HEK293 (cell line): ENCODE measurements around the gene KIAA0513.
A peak's percentile ranks its signal among the peaks of the same experiment; 100 is the strongest.

ENCODE experiments used
- CTCF ChIA-PET: fragments of 350-600 bp; formaldehyde crosslinking; extraction: SDS; loops from one replicate; lab custom pipeline; 2021; ENCODE audit warnings: antibody characterized with exemption; lab: Yijun Ruan, JAX
- POLR2A ChIA-PET: fragments of 300-600 bp; formaldehyde crosslinking; extraction: SDS; loops from one replicate; lab custom pipeline; 2020; ENCODE audit warnings: antibody characterized with exemption, inconsistent platforms; lab: Yijun Ruan, JAX
- H3K27ac ChIP-seq: fragments of 200-500 bp; sonication (Bioruptor generic); 2 replicates; pipeline ENCODE4 v1.5.1; 2014; ENCODE audit warnings: low read depth, low read length, control low read depth, inconsistent platforms; ENCODE audit errors: extremely low read depth
- H3K36me3 ChIP-seq, 2 experiments: fragments of 200-500 bp in 1 of 2; sonication (Bioruptor generic) in 1 of 2; 1 replicate in 1 of 2; 2 replicates in 1 of 2; pipeline ENCODE4 v1.5.1; 2014 to 2017; ENCODE audit warnings: inconsistent platforms in 2 of 2, low read length in 2 of 2; ENCODE audit not compliant: control insufficient read depth in 2 of 2, insufficient read depth in 1 of 2
- H3K4me1 ChIP-seq: fragments of 200-500 bp; sonication (Bioruptor generic); 2 replicates; pipeline ENCODE4 v1.5.1; 2014; ENCODE audit warnings: mild to moderate bottlenecking, low read length, inconsistent platforms; ENCODE audit not compliant: control insufficient read depth, insufficient read depth
- H3K4me3 ChIP-seq: 2 replicates; pipeline ENCODE4 v1.5.1; 2011; ENCODE audit warnings: low read depth, mild to moderate bottlenecking, control low read depth, low read length, moderate library complexity
- H3K9me3 ChIP-seq: fragments of 200-500 bp; sonication (Bioruptor generic); 2 replicates; pipeline ENCODE4 v1.5.1; 2014; ENCODE audit warnings: low read depth, low read length, inconsistent platforms; ENCODE audit not compliant: control insufficient read depth, insufficient read depth
- BCL11A ChIP-seq: fragments of 450-650 bp; formaldehyde crosslinking; IDR thresholded peaks from 2 replicates; pipeline ENCODE4 v1.5.1; 2016; ENCODE audit warnings: low read depth, missing biosample characterization, missing genetic modification characterization
- HOXC10 ChIP-seq: sonication (generic); formaldehyde crosslinking; IDR thresholded peaks from 2 replicates; pipeline ENCODE4 v1.8.1; 2023; ENCODE audit warnings: mild to moderate bottlenecking, missing genetic modification reagents
- IKZF3 ChIP-seq: fragments of 450-650 bp; IDR thresholded peaks from 2 replicates; pipeline ENCODE4 v1.5.0; 2018; ENCODE audit warnings: missing biosample characterization, mild to moderate bottlenecking, missing genetic modification characterization, moderate library complexity
- KLF16 ChIP-seq: fragments of 450-650 bp; formaldehyde crosslinking; IDR thresholded peaks from 2 replicates; pipeline ENCODE4 v1.5.1; 2017; ENCODE audit warnings: missing biosample characterization, missing genetic modification characterization
- SP3 ChIP-seq: fragments of 450-650 bp; formaldehyde crosslinking; IDR thresholded peaks from 2 replicates; pipeline ENCODE4 v1.5.1; 2016; ENCODE audit warnings: missing biosample characterization, missing genetic modification characterization
- WT1 ChIP-seq: fragments of 450-650 bp; formaldehyde crosslinking; IDR thresholded peaks from 2 replicates; pipeline ENCODE4 v1.5.1; 2016; ENCODE audit warnings: missing biosample characterization, missing genetic modification characterization
- ZBTB17 ChIP-seq: fragments of 450-650 bp; formaldehyde crosslinking; IDR thresholded peaks from 2 replicates; pipeline ENCODE4 v1.5.1; 2016; ENCODE audit warnings: missing biosample characterization, missing genetic modification characterization
- ZFHX2 ChIP-seq: fragments of 450-650 bp; formaldehyde crosslinking; conservative IDR thresholded peaks from 2 replicates; pipeline ENCODE4 v1.5.1; 2016; ENCODE audit warnings: missing biosample characterization, missing genetic modification characterization
- ZFP37 ChIP-seq: fragments of 450-650 bp; formaldehyde crosslinking; IDR thresholded peaks from 2 replicates; pipeline ENCODE4 v1.5.1; 2016; ENCODE audit warnings: missing biosample characterization, missing genetic modification characterization
- ZFP41 ChIP-seq: fragments of 450-650 bp; formaldehyde crosslinking; IDR thresholded peaks from 2 replicates; pipeline ENCODE4 v1.5.1; 2016; ENCODE audit warnings: missing biosample characterization, missing genetic modification characterization, borderline replicate concordance
- ZNF184 ChIP-seq: fragments of 450-650 bp; IDR thresholded peaks from 2 replicates; pipeline ENCODE4 v1.5.1; 2018; ENCODE audit warnings: missing biosample characterization, mild to moderate bottlenecking, missing genetic modification characterization
- ZNF223 ChIP-seq: fragments of 450-650 bp; formaldehyde crosslinking; IDR thresholded peaks from 2 replicates; pipeline ENCODE4 v1.5.1; 2016; ENCODE audit warnings: missing biosample characterization, missing genetic modification characterization
- ZNF23 ChIP-seq: fragments of 450-650 bp; formaldehyde crosslinking; IDR thresholded peaks from 2 replicates; pipeline ENCODE4 v1.5.1; 2016; ENCODE audit warnings: missing biosample characterization, missing genetic modification characterization, borderline replicate concordance
- ZNF426 ChIP-seq: fragments of 450-650 bp; formaldehyde crosslinking; IDR thresholded peaks from 2 replicates; pipeline ENCODE4 v1.5.1; 2017; ENCODE audit warnings: missing biosample characterization, missing genetic modification characterization, mild to moderate bottlenecking, inconsistent platforms, moderate library complexity
- ZNF548 ChIP-seq: fragments of 450-650 bp; formaldehyde crosslinking; IDR thresholded peaks from 2 replicates; pipeline ENCODE4 v1.5.1; 2016; ENCODE audit warnings: missing biosample characterization, missing genetic modification characterization
- ZNF585B ChIP-seq: fragments of 450-650 bp; formaldehyde crosslinking; IDR thresholded peaks from 2 replicates; pipeline ENCODE4 v1.5.1; 2016; ENCODE audit warnings: missing biosample characterization, missing genetic modification characterization
- ZNF701 ChIP-seq: fragments of 450-650 bp; formaldehyde crosslinking; IDR thresholded peaks from 2 replicates; pipeline ENCODE4 v1.5.1; 2016; ENCODE audit warnings: missing biosample characterization, missing genetic modification characterization
- ZNF791 ChIP-seq: fragments of 450-650 bp; formaldehyde crosslinking; IDR thresholded peaks from 2 replicates; pipeline ENCODE4 v1.5.1; 2016; ENCODE audit warnings: missing biosample characterization, missing genetic modification characterization
- TF ChIP-seq, protein P1 (sequence below): fragments of 450-650 bp; formaldehyde crosslinking; IDR thresholded peaks from 2 replicates; pipeline ENCODE4 v1.5.1; 2016; ENCODE audit warnings: missing biosample characterization, missing genetic modification characterization, low read depth
- TF ChIP-seq, protein P2 (sequence below): fragments of 450-650 bp; IDR thresholded peaks from 2 replicates; pipeline ENCODE4 v1.5.1; 2018; ENCODE audit warnings: missing biosample characterization, missing genetic modification characterization
- TF ChIP-seq, protein P3 (sequence below): fragments of 450-650 bp; formaldehyde crosslinking; IDR thresholded peaks from 2 replicates; pipeline ENCODE4 v1.5.1; 2016; ENCODE audit warnings: missing biosample characterization, missing genetic modification characterization
- TF ChIP-seq, protein P4 (sequence below): fragments of 450-650 bp; formaldehyde crosslinking; IDR thresholded peaks from 2 replicates; pipeline ENCODE4 v1.5.1; 2016; ENCODE audit warnings: missing biosample characterization, missing genetic modification characterization

Gene KIAA0513

DNA sequence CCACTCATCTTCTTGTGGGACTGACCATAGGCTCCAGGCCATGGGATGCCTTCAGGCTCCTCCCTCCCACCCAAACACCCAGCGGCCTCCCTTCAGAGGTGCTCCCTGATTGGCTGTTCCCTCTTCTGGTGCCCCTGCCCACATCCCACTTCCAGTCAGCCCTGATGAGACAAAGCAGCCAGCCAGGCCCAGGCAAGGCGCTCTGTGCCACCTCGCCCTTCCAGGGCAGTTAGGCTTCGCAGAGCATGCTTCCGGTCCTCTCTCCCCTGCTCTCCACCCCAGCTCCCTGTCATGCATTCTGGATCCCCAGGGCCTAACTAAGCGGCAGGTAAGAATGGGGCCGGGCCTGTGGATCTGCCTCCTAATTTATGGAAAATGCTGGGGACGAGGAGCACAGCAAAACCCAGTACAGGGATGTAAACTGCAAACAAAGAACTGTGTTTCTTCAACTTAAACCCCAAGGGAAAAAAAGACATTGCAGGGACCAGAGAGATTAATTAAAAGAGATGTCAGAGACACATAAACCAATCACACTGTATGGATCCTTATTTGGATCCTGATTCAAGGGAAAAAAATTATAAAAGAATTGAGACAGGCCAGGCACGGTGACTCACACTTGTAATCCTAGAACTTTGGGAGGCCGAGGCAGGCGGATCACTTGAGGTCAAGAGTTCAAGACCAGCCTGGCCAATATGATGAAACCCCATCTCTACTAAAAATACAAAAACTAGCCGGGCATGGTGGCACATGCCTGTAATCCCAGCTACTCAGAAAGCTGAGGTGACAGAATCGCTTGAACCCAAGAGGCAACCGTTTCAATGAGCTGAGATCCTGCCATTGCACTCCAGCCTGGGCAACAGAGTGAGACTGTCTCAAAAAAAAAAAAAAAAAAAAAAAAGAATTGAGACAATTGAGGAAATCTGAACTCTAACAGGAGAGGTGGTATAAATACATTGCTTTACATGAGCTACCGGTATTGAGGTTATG lies 42.2 kb upstream of the KIAA0513 start:
- ChIA-PET CTCF (interaction anchor here (0.7 kb wide), 1 partner anchor 20 kb away, joined by 4 read pairs; no protein-coding TSS in a partner anchor), POLR2A (interaction anchor here (0.6 to 0.7 kb wide), 2 partner anchors 312 to 338 kb away, joined by 3 to 7 read pairs; no protein-coding TSS in a partner anchor)
- Histone ChIP-seq H3K4me1 (no peaks in the 10 kb centered on the region), H3K9me3 (no peaks in the 10 kb centered on the region), H3K36me3 (peaks cover 0 to 79% of the 10 kb centered on the region in 2 experiments), H3K27ac (no peak overlapping the region), H3K4me3 (no peak overlapping the region)
- TF ChIP-seq KLF16 (no peak), SP3 (tag by site-specific recombination) (no peak), WT1 (tag by site-specific recombination) (no peak), ZNF223 (tag by site-specific recombination) (no peak), ZNF426 (tag by site-specific recombination) (no peak), ZNF791 (tag by site-specific recombination) (no peak), ZFP37 (no peak), ZFP41 (tag by site-specific recombination) (no peak), ZNF701 (tag by site-specific recombination) (no peak), HOXC10 (CRISPR knock-in tag) (no peak), ZNF23 (tag by site-specific recombination) (no peak), ZNF184 (tag by site-specific recombination) (no peak)
- TF ChIP-seq, protein P1, sequence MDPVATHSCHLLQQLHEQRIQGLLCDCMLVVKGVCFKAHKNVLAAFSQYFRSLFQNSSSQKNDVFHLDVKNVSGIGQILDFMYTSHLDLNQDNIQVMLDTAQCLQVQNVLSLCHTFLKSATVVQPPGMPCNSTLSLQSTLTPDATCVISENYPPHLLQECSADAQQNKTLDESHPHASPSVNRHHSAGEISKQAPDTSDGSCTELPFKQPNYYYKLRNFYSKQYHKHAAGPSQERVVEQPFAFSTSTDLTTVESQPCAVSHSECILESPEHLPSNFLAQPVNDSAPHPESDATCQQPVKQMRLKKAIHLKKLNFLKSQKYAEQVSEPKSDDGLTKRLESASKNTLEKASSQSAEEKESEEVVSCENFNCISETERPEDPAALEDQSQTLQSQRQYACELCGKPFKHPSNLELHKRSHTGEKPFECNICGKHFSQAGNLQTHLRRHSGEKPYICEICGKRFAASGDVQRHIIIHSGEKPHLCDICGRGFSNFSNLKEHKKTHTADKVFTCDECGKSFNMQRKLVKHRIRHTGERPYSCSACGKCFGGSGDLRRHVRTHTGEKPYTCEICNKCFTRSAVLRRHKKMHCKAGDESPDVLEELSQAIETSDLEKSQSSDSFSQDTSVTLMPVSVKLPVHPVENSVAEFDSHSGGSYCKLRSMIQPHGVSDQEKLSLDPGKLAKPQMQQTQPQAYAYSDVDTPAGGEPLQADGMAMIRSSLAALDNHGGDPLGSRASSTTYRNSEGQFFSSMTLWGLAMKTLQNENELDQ (tag by site-specific recombination), result no peak

DNA sequence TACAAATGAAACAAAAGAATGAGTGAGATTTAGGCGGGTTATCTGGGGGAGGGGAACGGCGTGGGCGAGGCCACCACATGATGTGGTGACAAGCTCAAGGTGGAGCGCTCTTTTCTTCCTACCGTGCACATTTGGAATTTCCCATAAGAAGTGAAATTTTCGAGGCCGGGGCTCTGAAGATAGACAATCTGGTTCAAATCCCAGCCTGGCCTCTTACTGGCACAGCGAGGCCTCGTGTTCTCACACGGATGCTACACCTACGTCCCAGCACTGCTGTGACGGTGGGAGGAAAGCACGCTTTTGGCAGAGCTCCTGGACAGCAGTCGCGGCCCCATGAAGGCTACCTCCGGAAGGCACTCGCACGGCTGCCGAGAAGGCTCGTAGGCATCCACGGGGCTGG lies 41.5 kb upstream of the KIAA0513 start:
- H3K36me3 ChIP-seq, result peaks cover 0 to 80% of the 10 kb centered on the region in 2 experiments
- H3K9me3 ChIP-seq, result no peaks in the 10 kb centered on the region
- no peak overlapping the region for H3K4me3 ChIP-seq
- TF ChIP-seq ZBTB17 (tag by site-specific recombination) (no peak), ZFHX2 (tag by site-specific recombination) (peak; percentile 29; the same call in 1 of the 2 replicates), ZNF548 (tag by site-specific recombination) (no peak), ZNF585B (tag by site-specific recombination) (no peak), IKZF3 (tag by site-specific recombination) (no peak), BCL11A (tag by site-specific recombination) (no peak)
- TF ChIP-seq, protein P2, sequence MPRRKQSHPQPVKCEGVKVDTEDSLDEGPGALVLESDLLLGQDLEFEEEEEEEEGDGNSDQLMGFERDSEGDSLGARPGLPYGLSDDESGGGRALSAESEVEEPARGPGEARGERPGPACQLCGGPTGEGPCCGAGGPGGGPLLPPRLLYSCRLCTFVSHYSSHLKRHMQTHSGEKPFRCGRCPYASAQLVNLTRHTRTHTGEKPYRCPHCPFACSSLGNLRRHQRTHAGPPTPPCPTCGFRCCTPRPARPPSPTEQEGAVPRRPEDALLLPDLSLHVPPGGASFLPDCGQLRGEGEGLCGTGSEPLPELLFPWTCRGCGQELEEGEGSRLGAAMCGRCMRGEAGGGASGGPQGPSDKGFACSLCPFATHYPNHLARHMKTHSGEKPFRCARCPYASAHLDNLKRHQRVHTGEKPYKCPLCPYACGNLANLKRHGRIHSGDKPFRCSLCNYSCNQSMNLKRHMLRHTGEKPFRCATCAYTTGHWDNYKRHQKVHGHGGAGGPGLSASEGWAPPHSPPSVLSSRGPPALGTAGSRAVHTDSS (tag by site-specific recombination), result no peak
- TF ChIP-seq, protein P3, sequence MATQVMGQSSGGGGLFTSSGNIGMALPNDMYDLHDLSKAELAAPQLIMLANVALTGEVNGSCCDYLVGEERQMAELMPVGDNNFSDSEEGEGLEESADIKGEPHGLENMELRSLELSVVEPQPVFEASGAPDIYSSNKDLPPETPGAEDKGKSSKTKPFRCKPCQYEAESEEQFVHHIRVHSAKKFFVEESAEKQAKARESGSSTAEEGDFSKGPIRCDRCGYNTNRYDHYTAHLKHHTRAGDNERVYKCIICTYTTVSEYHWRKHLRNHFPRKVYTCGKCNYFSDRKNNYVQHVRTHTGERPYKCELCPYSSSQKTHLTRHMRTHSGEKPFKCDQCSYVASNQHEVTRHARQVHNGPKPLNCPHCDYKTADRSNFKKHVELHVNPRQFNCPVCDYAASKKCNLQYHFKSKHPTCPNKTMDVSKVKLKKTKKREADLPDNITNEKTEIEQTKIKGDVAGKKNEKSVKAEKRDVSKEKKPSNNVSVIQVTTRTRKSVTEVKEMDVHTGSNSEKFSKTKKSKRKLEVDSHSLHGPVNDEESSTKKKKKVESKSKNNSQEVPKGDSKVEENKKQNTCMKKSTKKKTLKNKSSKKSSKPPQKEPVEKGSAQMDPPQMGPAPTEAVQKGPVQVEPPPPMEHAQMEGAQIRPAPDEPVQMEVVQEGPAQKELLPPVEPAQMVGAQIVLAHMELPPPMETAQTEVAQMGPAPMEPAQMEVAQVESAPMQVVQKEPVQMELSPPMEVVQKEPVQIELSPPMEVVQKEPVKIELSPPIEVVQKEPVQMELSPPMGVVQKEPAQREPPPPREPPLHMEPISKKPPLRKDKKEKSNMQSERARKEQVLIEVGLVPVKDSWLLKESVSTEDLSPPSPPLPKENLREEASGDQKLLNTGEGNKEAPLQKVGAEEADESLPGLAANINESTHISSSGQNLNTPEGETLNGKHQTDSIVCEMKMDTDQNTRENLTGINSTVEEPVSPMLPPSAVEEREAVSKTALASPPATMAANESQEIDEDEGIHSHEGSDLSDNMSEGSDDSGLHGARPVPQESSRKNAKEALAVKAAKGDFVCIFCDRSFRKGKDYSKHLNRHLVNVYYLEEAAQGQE, result no peak
- TF ChIP-seq, protein P4, sequence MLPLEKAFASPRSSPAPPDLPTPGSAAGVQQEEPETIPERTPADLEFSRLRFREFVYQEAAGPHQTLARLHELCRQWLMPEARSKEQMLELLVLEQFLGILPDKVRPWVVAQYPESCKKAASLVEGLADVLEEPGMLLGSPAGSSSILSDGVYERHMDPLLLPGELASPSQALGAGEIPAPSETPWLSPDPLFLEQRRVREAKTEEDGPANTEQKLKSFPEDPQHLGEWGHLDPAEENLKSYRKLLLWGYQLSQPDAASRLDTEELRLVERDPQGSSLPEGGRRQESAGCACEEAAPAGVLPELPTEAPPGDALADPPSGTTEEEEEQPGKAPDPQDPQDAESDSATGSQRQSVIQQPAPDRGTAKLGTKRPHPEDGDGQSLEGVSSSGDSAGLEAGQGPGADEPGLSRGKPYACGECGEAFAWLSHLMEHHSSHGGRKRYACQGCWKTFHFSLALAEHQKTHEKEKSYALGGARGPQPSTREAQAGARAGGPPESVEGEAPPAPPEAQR (tag by site-specific recombination), result no peak
- no peaks in the 10 kb centered on the region for H3K4me1 ChIP-seq
- ChIA-PET POLR2A (interaction anchor here (0.6 to 0.7 kb wide), 2 partner anchors 313 to 339 kb away, joined by 3 to 7 read pairs; no protein-coding TSS in a partner anchor), CTCF (no interaction called here)
- H3K27ac ChIP-seq, result no peak overlapping the region
